ENCODE results near the gene OPN5. TPM values are rescaled to one million over a fixed set of nuclear protein-coding genes. Genes with fewer than 3 reads are reported as not detected.

OPN5 gene
- total RNA-seq, 1 experiment from 2014 or later = not detected

DNA sequence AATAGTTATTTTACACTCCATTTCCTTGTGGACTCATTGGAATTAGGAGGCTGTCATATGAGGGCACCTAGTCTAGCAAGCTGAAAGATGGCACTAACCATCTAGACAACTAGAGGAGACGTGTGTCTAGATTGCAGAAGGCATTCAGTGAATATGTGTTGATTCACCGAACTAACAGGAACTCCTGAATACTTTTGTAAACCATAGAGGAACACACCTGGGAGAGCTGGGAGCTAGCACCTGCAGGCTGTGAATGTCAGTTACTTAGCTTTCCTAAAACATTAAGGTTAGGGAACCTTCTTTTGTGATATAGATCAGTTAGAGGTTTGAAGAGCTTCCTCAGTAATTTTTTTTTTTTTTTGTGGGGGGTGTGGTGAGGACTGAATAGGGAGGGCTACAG is 7.7 kb downstream of the OPN5 start:
- ChIA-PET CTCF (no interaction called here), POLR2A (ENCODE audit: low non-redundant PET) (interaction anchor here (0.7 kb wide), 1 partner anchor 774 kb away, joined by 7 read pairs; no protein-coding TSS in a partner anchor)
- no peak for DNase-seq (ENCODE audit: low spot score)
- Histone ChIP-seq H3K27me3 (replicated peaks; ENCODE audit: insufficient read depth, low read depth, low read length, poor library complexity) (peaks cover 28% of the 10 kb centered on the region), H3K27ac (ENCODE audit: low read depth, low read length, poor library complexity, severe bottlenecking) (no peak overlapping the region), H3K4me3 (ENCODE audit: low read depth, low read length, poor library complexity, severe bottlenecking) (no peak overlapping the region), H3K36me3 (ENCODE audit: insufficient read depth, low read length, poor library complexity, severe bottlenecking) (no peaks in the 10 kb centered on the region), H3K9me3 (ENCODE audit: low read depth, low read length, poor library complexity, severe bottlenecking) (no peaks in the 10 kb centered on the region), H3K4me1 (ENCODE audit: insufficient read depth, low read length, poor library complexity, severe bottlenecking) (no peaks in the 10 kb centered on the region)
- intact Hi-C loops (cut with micrococcal nuclease; ENCODE audit: unreplicated experiment) = loop anchor here (5.0 kb wide), 1 partner anchor 1623 kb away; no protein-coding TSS in a partner anchor
- no TSS peak for BruUV-seq (replicated peaks)
- TF ChIP-seq, protein P1, sequence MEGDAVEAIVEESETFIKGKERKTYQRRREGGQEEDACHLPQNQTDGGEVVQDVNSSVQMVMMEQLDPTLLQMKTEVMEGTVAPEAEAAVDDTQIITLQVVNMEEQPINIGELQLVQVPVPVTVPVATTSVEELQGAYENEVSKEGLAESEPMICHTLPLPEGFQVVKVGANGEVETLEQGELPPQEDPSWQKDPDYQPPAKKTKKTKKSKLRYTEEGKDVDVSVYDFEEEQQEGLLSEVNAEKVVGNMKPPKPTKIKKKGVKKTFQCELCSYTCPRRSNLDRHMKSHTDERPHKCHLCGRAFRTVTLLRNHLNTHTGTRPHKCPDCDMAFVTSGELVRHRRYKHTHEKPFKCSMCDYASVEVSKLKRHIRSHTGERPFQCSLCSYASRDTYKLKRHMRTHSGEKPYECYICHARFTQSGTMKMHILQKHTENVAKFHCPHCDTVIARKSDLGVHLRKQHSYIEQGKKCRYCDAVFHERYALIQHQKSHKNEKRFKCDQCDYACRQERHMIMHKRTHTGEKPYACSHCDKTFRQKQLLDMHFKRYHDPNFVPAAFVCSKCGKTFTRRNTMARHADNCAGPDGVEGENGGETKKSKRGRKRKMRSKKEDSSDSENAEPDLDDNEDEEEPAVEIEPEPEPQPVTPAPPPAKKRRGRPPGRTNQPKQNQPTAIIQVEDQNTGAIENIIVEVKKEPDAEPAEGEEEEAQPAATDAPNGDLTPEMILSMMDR (conservative IDR thresholded peaks at IDR 0.05; ENCODE audit: low read depth, low read length) = no peak
- no peak for TF ChIP-seq EZH2 (IDR thresholded peaks at IDR 0.05; ENCODE audit: borderline replicate concordance, low read depth, low read length, poor library complexity, severe bottlenecking)

DNA sequence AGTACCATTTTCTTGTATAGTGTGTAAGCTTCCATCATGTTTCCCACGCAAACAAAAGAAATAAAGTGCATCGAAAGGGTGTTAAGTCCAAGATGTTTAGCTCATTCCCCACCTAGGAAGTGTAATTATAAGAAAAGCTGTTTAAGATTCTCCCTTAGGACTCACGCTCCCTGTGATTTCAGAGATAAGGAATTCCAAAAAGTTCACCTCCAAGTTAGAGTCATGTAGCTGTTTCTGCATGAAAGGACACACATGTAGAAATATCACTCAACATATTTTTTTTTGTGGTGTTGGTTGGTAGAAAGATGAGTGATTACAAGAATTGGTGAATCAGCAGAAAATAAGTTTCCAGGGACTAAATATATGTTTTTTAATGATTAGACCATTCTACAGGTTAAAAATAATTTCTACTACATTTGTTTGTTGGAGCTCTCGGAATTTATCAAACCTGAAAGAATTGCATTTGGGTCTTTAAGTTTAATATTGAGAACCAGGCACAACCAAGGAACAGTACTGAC is 10.4 kb downstream of the OPN5 start:
- Histone ChIP-seq H3K27ac (ENCODE audit: low read depth, low read length, poor library complexity, severe bottlenecking) (no peak overlapping the region), H3K4me3 (ENCODE audit: low read depth, low read length, poor library complexity, severe bottlenecking) (no peak overlapping the region), H3K27me3 (replicated peaks; ENCODE audit: insufficient read depth, low read depth, low read length, poor library complexity) (peaks cover 10% of the 10 kb centered on the region), H3K4me1 (ENCODE audit: insufficient read depth, low read length, poor library complexity, severe bottlenecking) (no peaks in the 10 kb centered on the region), H3K36me3 (ENCODE audit: insufficient read depth, low read length, poor library complexity, severe bottlenecking) (no peaks in the 10 kb centered on the region), H3K9me3 (ENCODE audit: low read depth, low read length, poor library complexity, severe bottlenecking) (no peaks in the 10 kb centered on the region)
- intact Hi-C loops (cut with micrococcal nuclease; ENCODE audit: unreplicated experiment) = no loop called here
- TF ChIP-seq, protein P1 (conservative IDR thresholded peaks at IDR 0.05; ENCODE audit: low read depth, low read length) = no peak
- no peak for TF ChIP-seq EZH2 (IDR thresholded peaks at IDR 0.05; ENCODE audit: borderline replicate concordance, low read depth, low read length, poor library complexity, severe bottlenecking)
- no TSS peak for BruUV-seq (replicated peaks)
- CTCF ChIA-PET = no interaction called here
- POLR2A ChIA-PET (ENCODE audit: low non-redundant PET) = no interaction called here
- DNase-seq (ENCODE audit: low spot score) = no peak

DNA sequence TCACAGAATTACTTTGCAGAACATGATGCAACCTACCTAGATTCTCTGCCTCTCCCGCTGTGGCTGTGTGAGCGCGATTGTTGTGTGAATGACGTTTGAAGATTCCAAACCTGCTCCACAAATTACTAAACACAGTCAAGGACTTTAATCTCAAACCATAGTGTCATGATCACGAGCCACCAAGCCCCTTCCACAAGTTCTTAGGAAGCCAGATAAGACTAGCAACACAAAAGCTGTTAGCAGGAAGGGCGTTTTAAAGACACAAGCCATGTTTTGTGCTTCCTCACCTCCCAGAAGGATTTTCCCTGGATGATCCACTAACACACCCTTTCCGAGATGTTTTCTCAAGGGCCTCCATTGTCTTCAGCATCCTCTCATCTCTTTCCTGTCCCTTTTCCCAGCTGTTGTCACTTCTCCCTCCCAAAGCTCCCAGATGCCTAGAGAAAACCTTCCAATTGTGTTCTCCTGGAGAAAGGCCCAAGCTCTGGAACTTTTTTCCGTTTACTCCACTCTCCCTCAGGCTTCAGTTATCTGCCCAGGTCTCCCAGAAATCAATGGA is 12.8 kb downstream of the OPN5 start:
- CTCF ChIA-PET = no interaction called here
- intact Hi-C loops (cut with micrococcal nuclease; ENCODE audit: unreplicated experiment) = no loop called here

More for the DNA sequence above, 12.8 kb downstream of the OPN5 start:
- H3K27ac ChIP-seq (ENCODE audit: low read depth, low read length, poor library complexity, severe bottlenecking) = no peak overlapping the region
- POLR2A ChIA-PET (ENCODE audit: low non-redundant PET) = no interaction called here
- H3K4me1 ChIP-seq (ENCODE audit: insufficient read depth, low read length, poor library complexity, severe bottlenecking) = no peaks in the 10 kb centered on the region
- BruUV-seq (replicated peaks) = no TSS peak
- no peaks in the 10 kb centered on the region for H3K36me3 ChIP-seq (ENCODE audit: insufficient read depth, low read length, poor library complexity, severe bottlenecking)
- H3K4me3 ChIP-seq (ENCODE audit: low read depth, low read length, poor library complexity, severe bottlenecking) = no peak overlapping the region
- no peak for DNase-seq (ENCODE audit: low spot score)
- TF ChIP-seq, protein P1 (conservative IDR thresholded peaks at IDR 0.05; ENCODE audit: low read depth, low read length) = no peak
- no peak for TF ChIP-seq EZH2 (IDR thresholded peaks at IDR 0.05; ENCODE audit: borderline replicate concordance, low read depth, low read length, poor library complexity, severe bottlenecking)
- peaks cover under 1% of the 10 kb centered on the region for H3K27me3 ChIP-seq (replicated peaks; ENCODE audit: insufficient read depth, low read depth, low read length, poor library complexity)
- no peaks in the 10 kb centered on the region for H3K9me3 ChIP-seq (ENCODE audit: low read depth, low read length, poor library complexity, severe bottlenecking)

Measured in A673 (cell line).